RPMI7951 (cell line): ENCODE results near the gene CYP26C1. TPM values are rescaled to one million over a fixed set of nuclear protein-coding genes. Genes with fewer than 3 reads are reported as not detected.
"Not testable (repeated sequence)": the region's sequence is repeated elsewhere in the genome, so short reads cannot be mapped to it uniquely, and the experiment has no call there.

Source experiments
- DNase-seq: peaks from one replicate; pipeline ENCODE4 v3.0.0-alpha.2; 2012; ENCODE audit warnings: low read depth
- total RNA-seq: library from RNA; depleted of rRNA; stranded (reverse); fragments of >200 nt; shearing (Covaris generic); gene quantifications from 2 replicates; pipeline ENCODE4 v1.2.3, GENCODE V29; 2014

The CYP26C1 gene
- total RNA-seq, 1 experiment from 2014 or later: not detected

GRCh38 chr10:93079663-93080349 is 19.2 kb downstream of the CYP26C1 start:
- no peak for DNase-seq

- peak; percentile 47 for DNase-seq
Observed at GRCh38 chr10:93080350-93081046, 19.9 kb downstream of the CYP26C1 start.

- DNase-seq: no peak
Observed at GRCh38 chr10:93081318-93081717, 20.7 kb downstream of the CYP26C1 start.

- peak; percentile 54 for DNase-seq
Observed at GRCh38 chr10:93081834-93082233, 21.2 kb downstream of the CYP26C1 start.

- DNase-seq: no peak
Observed at GRCh38 chr10:93083743-93084539, 23.3 kb downstream of the CYP26C1 start.

GRCh38 chr10:93085272-93085859 is 24.8 kb downstream of the CYP26C1 start:
- no peak for DNase-seq

GRCh38 chr10:93086289-93086688 is 25.7 kb downstream of the CYP26C1 start:
- no peak for DNase-seq

- DNase-seq: no peak
Observed at GRCh38 chr10:93087846-93088245, 27.2 kb downstream of the CYP26C1 start.

- no peak for DNase-seq
Observed at GRCh38 chr10:93088466-93088865, 27.9 kb downstream of the CYP26C1 start.

GRCh38 chr10:93090619-93091018 is 30.0 kb downstream of the CYP26C1 start:
- DNase-seq: no peak

GRCh38 chr10:93091960-93092359 is 31.4 kb downstream of the CYP26C1 start:
- no peak for DNase-seq

- no peak for DNase-seq
Observed at GRCh38 chr10:93095225-93095624, 34.6 kb downstream of the CYP26C1 start.

- DNase-seq: no peak
Observed at GRCh38 chr10:93096901-93097300, 36.3 kb downstream of the CYP26C1 start.

GRCh38 chr10:93097386-93097785 is 36.8 kb downstream of the CYP26C1 start:
- DNase-seq: no peak

GRCh38 chr10:93098816-93099215 is 38.2 kb downstream of the CYP26C1 start:
- DNase-seq: no peak

GRCh38 chr10:93099670-93100069 is 39.1 kb downstream of the CYP26C1 start:
- no peak for DNase-seq

GRCh38 chr10:93101148-93101547 is 40.5 kb downstream of the CYP26C1 start:
- not testable (repeated sequence) for DNase-seq

GRCh38 chr10:93103953-93104352 is 43.4 kb downstream of the CYP26C1 start:
- no peak for DNase-seq

GRCh38 chr10:93106631-93107072 is 46.1 kb downstream of the CYP26C1 start:
- peak; percentile 5 for DNase-seq

- no peak for DNase-seq
Observed at GRCh38 chr10:93110472-93111146, 50.0 kb downstream of the CYP26C1 start.

- no peak for DNase-seq
Observed at GRCh38 chr10:93113042-93113441, 52.4 kb downstream of the CYP26C1 start.
